ENCODE results near the gene RFX7.

GRCh38 chr15:56077081-56077480 is 166.6 kb downstream of the RFX7 start:
- TF ChIP-seq POLR2A (IDR thresholded peaks at IDR 0.05; ENCODE audit: low read depth, low read length) (no peak), POLR2AphosphoS5 (IDR thresholded peaks at IDR 0.05; ENCODE audit: low read depth, low read length) (no peak), PAX5 (IDR thresholded peaks at IDR 0.05; ENCODE audit: insufficient read depth, low read length, severe bottlenecking) (no peak)
